Osteoblast (primary cell): ENCODE measurements around the gene TMEM244. TPM values are rescaled to one million over a fixed set of nuclear protein-coding genes. Genes with fewer than 3 reads are reported as not detected.

Experiments used
- DNase-seq: peaks from one replicate; pipeline ENCODE4 v3.0.0; 2011; ENCODE audit warnings: low spot score, mixed read lengths; ENCODE audit not compliant: insufficient read length; ENCODE audit errors: missing footprints
- H2AFZ ChIP-seq: 2 replicates; pipeline ENCODE4 v1.6.0; 2011; ENCODE audit warnings: mild to moderate bottlenecking, low read length
- H3K27ac ChIP-seq: 2 replicates; pipeline ENCODE4 v1.5.1; 2011; ENCODE audit warnings: mild to moderate bottlenecking, low read depth, low read length, moderate library complexity
- H3K27me3 ChIP-seq: 2 replicates; pipeline ENCODE4 v1.6.0; 2012; ENCODE audit warnings: mild to moderate bottlenecking, control low read depth, inconsistent platforms, low read length, moderate library complexity; ENCODE audit not compliant: insufficient read depth
- H3K36me3 ChIP-seq: 2 replicates; pipeline ENCODE4 v1.5.1; 2011; ENCODE audit warnings: mild to moderate bottlenecking, low read length, control low read depth, moderate library complexity; ENCODE audit not compliant: insufficient read depth
- H3K4me1 ChIP-seq: 2 replicates; pipeline ENCODE4 v1.5.1; 2011; ENCODE audit warnings: mild to moderate bottlenecking, low read length, control low read depth, moderate library complexity; ENCODE audit not compliant: insufficient read depth
- H3K4me2 ChIP-seq: 2 replicates; pipeline ENCODE4 v1.6.0; 2011; ENCODE audit warnings: mild to moderate bottlenecking, low read length; ENCODE audit not compliant: insufficient read depth
- H3K4me3 ChIP-seq: fragments of 200-600 bp; sonication (generic); 3 replicates; pipeline ENCODE4 v1.5.1; 2012; ENCODE audit warnings: mild to moderate bottlenecking, low read length, inconsistent platforms; ENCODE audit not compliant: insufficient read depth
- H3K79me2 ChIP-seq: 2 replicates; pipeline ENCODE4 v1.6.0; 2012; ENCODE audit warnings: mild to moderate bottlenecking, low read length, control low read depth, inconsistent platforms; ENCODE audit not compliant: insufficient read depth
- H3K9me3 ChIP-seq: 2 replicates; pipeline ENCODE4 v1.5.1; 2011; ENCODE audit warnings: low read depth, low read length, control low read depth
- H4K20me1 ChIP-seq: 2 replicates; pipeline ENCODE4 v1.6.0; 2012; ENCODE audit warnings: mild to moderate bottlenecking, low read length, control low read depth; ENCODE audit not compliant: insufficient read depth
- CTCF ChIP-seq: IDR thresholded peaks from 2 replicates; pipeline ENCODE4 v1.5.1; 2011; ENCODE audit warnings: mild to moderate bottlenecking, low read depth, low read length, moderate library complexity; ENCODE audit errors: extremely low read depth
- small RNA-seq: library from RNA; depleted of rRNA; stranded (forward); fragments of <200 nt; gene quantifications from one replicate; pipeline ENCODE3, GENCODE V24; 2012
- total RNA-seq: library from RNA; depleted of rRNA; stranded (reverse); fragments of >200 nt; gene quantifications from 2 replicates; pipeline ENCODE4 v1.2.3, GENCODE V29; 2012

TMEM244 gene
- total RNA-seq, 1 donor = not detected

DNA sequence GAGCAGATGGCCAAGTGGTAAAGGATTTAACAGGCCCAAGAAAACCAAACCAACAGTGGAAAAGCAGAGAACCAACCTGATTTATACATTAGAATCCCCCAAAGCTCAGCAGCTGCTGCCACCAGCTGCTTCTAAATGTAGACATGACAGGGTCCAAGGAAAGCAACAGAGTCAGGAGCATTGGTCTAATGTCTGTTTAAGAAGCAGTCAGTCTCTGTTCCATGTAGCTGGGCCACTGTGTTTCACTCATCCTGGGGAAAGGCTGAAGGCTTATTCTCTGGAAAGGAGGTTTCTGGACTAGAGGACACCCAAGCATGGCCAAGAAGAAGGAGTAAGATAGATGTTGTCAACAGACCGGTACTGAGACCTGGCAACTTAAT, 75.4 kb downstream of the TMEM244 start:
- Histone ChIP-seq H3K27me3 (no peaks in the 10 kb centered on the region), H3K4me1 (no peaks in the 10 kb centered on the region), H3K4me3 (no peak overlapping the region), H3K79me2 (no peaks in the 10 kb centered on the region), H4K20me1 (no peaks in the 10 kb centered on the region), H3K36me3 (no peaks in the 10 kb centered on the region), H2AFZ (no peak overlapping the region), H3K9me3 (no peaks in the 10 kb centered on the region), H3K4me2 (no peak overlapping the region), H3K27ac (no peak overlapping the region)
- no peak for DNase-seq
- no peak for TF ChIP-seq CTCF

- no peak overlapping the region for H2AFZ ChIP-seq
- no peaks in the 10 kb centered on the region for H3K4me1 ChIP-seq
- TF ChIP-seq CTCF = no peak
- H3K27ac ChIP-seq = no peak overlapping the region
- no peaks in the 10 kb centered on the region for H4K20me1 ChIP-seq
- H3K79me2 ChIP-seq = no peaks in the 10 kb centered on the region
- H3K27me3 ChIP-seq = no peaks in the 10 kb centered on the region
- no peak for DNase-seq
- no peaks in the 10 kb centered on the region for H3K9me3 ChIP-seq
- H3K4me2 ChIP-seq = no peak overlapping the region
- no peaks in the 10 kb centered on the region for H3K36me3 ChIP-seq
- no peak overlapping the region for H3K4me3 ChIP-seq
Measured at GRCh38 chr6:129785047-129785755, 75.9 kb downstream of the TMEM244 start.

Small RNAs within 50 kb of the gene (small RNA-seq; reads per million reads assigned to genes)
- gene AL451046.2 = not detected

Other genes starting within 250 kb of the TMEM244 start
- gene ARHGAP18, start 151.1 kb downstream of the TMEM244 start, total RNA-seq = 16.8 and 21.0 TPM in 2 replicates
- gene L3MBTL3, start 157.3 kb upstream of the TMEM244 start, total RNA-seq = 8.5 and 8.7 TPM in 2 replicates